Endometrium (tissue), 2 donors: ENCODE measurements around the gene FAM234A.

Experiments used
- FAIRE-seq: peaks from 2 replicates; lab custom pipeline; 2012; peaks lifted over from hg19 to GRCh38; lab: Jason Lieb, UNC
- donor health status: control.
- donor health status: control.

FAM234A gene

DNA sequence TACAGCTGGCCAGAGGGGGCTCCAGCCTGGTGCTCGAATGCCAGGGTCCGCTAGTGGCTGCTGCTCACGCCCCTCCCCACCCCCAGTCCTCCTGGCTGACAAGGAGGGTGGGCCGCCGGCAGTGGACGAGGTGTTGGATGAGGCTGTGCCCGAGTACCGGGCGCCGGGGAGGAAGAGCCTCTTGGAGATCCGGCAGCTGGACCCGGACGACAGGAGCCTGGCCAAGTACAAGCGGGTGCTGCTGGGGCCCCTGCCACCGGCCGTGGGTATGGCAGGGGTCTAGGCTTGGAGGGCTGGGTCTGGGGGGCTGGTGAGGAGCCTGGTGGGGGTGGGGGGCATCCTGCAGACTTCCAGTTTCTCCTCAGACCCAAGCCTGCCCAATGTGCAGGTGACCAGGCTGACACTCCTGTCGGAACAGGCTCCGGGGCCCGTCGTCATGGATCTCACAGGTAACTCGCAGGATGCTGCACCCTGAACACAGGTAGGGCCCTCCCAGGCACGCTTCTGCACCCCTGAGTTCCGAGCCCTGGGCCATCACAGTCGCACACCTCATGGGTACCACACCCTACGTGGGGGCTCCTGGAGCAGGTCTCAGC is 47.1 kb downstream of the FAM234A start:
- FAIRE-seq, result no peak

DNA sequence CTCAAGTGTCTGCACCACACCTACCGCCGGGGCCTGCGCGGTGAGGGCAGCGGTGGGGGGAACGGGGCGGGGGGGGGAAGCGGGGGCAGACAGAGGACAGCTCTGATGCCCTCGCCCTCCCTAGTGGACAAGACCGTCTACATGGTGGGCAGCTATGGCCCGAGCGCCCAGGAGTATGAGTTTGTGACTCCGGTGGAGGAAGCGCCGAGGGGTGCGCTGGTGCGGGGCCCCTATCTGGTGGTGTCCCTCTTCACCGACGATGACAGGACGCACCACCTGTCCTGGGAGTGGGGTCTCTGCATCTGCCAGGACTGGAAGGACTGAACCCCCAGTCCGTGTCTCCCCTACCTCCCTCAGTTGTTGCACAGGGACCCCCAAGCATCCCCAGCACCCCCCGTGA is 47.9 kb downstream of the FAM234A start:
- FAIRE-seq, result no peak

DNA sequence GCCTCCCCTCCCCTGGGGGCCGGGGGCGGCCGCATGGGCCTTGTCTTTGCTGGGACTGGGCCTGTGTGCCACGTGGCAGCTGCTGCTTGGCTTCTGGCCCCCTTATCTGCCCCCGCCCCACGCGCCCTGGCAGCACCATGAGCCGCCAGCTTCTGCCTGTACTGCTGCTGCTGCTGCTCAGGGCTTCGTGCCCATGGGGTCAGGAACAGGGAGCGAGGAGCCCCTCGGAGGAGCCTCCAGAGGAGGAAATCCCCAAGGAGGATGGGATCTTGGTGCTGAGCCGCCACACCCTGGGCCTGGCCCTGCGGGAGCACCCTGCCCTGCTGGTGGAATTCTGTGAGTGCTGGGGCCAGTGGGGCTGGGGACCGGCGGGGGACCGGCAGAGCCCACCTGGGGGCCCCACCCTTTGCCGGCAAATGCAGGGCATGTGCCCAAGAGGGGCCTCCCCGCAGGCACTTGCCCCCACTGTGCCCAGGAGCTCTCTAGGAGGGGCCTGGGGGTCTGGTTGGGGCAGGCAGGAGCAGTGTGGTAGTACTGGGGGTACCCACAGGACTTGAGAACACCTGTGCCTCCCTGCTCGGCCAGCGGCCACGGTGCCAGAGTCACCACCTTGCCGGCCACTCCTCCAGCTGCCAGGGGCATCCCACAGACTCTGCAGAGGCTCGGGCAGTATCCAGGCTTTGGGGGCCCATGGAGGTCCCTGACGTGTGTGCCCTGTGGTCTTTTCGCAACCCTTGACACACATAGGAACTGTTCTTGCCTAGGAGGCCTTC is 48.6 kb downstream of the FAM234A start, which contains the start of gene PDIA2:
TSS of gene PDIA2 (plus strand) at position 132 of the 773 bp plus-strand sequence. CDS start at position 138, 6 bp downstream.
- no peak for FAIRE-seq

DNA sequence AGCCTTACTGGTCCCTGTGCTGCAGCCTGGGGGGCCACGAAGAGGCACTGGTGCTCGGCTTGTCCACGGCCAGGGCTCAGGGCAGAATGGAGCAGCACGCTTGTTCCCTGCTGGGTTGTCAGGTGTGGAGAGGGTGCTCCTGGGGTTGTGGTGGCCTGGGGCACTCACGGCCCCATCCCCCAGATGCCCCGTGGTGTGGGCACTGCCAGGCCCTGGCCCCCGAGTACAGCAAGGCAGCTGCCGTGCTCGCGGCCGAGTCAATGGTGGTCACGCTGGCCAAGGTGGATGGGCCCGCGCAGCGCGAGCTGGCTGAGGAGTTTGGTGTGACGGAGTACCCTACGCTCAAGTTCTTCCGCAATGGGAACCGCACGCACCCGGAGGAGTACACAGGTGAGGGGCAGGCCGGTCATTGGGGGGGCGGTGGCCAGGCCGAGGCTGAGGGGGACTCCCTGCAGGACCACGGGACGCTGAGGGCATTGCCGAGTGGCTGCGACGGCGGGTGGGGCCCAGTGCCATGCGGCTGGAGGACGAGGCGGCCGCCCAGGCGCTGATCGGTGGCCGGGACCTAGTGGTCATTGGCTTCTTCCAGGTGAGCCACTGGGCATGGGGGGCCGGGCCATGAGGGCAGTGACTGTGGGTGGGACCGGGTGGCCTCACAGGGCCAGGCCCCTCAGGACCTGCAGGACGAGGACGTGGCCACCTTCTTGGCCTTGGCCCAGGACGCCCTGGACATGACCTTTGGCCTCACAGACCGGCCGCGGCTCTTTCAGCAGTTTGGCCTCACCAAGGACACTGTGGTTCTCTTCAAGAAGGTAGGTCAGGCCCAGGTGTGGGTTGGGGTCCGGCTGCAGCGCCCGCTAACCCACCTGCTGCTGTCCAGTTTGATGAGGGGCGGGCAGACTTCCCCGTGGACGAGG is 49.8 kb downstream of the FAM234A start:
- FAIRE-seq, result no peak

DNA sequence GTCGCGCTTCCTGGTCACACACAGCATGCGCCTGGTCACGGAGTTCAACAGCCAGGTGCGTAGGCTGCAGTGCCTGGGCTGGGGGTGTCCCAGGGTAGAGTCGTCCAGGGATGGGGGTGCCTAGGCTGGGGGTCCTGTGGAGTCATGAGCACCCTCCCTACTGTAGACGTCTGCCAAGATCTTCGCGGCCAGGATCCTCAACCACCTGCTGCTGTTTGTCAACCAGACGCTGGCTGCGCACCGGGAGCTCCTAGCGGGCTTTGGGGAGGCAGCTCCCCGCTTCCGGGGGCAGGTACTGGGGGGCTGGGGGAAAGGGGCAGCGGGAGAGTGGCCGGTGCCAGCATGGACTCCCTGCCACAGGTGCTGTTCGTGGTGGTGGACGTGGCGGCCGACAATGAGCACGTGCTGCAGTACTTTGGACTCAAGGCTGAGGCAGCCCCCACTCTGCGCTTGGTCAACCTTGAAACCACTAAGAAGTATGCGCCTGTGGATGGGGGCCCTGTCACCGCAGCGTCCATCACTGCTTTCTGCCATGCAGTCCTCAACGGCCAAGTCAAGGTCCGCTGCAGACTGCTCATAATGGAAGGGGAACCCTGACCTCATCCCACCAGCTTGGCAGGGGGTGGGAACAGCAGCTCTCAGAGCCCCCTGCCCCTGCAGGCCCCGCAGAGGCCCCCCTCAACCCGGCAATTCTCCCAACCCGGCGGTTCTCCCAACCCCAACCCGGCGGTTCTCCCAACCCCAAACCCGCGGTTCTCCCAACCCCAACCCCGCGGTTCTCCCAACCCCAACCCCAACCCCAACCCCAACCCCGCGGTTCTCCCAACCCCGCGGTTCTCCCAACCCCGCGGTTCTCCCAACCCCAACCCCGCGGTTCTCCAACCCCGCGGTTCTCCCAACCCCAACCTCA is 50.8 kb downstream of the FAM234A start:
- no peak for FAIRE-seq

DNA sequence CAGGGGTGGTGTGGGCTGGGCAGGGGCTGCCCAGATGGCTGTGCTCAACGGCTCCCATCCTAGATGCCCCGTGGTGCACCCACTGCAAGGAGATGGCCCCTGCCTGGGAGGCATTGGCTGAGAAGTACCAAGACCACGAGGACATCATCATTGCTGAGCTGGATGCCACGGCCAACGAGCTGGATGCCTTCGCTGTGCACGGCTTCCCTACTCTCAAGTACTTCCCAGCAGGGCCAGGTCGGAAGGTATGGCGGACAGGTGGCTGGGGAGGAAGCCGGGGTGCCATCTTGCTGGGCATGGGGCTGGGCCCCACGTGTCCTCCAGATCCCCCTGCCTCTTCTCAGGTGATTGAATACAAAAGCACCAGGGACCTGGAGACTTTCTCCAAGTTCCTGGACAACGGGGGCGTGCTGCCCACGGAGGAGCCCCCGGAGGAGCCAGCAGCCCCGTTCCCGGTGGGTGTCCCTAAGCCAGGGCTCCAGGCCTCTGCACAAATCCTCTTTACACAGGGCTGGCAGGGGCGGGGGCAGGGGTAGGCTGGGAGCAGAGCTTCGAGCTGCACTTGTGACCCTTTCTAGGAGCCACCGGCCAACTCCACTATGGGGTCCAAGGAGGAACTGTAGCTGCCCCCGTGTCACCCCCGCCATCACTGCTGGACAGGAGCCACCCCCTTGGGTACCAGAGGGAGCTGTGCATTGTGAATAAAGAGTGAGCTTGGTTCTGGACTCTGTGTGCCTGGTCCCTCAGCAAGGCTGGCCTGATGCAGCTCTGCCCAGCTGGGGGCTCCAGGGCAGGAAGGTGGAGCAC is 52.1 kb downstream of the FAM234A start:
- FAIRE-seq, result no peak

DNA sequence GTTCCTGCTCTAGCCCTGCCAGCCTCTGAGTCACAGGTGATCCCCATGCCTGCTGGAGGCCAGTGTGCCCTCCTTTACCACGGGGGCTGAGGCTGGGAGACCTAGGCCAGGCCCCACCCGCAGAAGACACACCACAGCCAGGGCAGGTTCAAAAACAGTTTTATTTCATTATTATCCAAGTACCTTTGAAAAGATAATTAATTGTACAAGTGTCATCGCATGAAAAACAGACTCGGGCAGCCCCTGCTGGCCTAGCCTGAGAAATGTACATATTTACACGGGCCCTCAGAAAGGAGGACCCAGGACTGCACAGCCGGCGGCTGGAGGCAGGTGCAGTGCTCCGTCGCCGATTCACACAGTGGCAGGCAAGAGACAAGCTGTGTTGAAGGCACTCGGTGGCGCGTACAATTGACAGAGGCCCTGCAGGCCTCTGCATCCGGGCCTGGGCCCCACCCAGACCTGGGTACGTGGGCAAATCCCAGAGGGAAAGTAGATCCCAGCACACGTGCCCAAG is 52.7 kb downstream of the FAM234A start:
- FAIRE-seq, result no peak

DNA sequence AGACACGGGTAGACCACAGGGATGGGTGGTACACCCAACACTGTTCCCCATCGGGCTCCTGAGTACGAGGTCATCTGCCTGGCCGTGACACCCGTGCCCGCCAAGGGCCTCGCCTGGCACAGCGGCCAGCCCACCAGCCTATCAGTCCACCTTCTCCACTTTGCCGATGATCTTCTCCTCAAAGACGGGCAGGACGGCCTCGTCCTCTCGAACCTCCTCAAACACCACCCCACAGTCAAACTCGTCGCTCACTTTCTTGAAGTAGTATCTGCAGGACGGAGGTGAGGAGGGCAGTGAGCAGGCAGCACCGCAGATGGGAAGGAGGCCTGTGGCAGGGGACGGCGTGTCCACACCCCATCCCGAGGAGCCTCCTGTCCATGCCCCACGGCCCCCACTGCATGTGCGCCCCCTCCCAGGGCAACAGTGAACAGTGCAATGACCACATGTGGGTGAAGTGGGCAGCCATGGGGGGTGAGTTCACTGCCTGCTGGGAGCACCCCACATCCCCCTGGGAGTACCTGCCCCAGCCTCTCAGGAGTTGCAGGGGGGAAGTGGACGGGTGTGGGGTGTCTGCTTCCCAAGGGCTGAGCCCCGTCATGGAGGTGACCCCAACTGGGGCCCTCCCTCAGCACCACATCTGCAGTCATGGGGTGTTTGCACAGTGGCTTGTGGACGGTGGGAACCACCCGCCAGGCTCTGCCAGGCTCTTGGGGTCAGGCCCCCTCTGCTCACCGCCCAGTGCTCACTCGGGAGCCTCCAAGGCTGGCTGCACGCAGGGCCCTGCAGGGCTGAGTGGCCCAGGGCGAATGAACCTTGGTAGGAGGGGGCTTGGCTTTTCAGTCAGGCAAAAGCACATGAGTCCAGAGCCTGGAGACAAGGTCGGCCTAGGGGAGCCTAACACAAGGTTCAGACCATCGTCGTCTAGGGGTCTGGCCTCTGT is 53.6 kb downstream of the FAM234A start:
- FAIRE-seq, result no peak

DNA sequence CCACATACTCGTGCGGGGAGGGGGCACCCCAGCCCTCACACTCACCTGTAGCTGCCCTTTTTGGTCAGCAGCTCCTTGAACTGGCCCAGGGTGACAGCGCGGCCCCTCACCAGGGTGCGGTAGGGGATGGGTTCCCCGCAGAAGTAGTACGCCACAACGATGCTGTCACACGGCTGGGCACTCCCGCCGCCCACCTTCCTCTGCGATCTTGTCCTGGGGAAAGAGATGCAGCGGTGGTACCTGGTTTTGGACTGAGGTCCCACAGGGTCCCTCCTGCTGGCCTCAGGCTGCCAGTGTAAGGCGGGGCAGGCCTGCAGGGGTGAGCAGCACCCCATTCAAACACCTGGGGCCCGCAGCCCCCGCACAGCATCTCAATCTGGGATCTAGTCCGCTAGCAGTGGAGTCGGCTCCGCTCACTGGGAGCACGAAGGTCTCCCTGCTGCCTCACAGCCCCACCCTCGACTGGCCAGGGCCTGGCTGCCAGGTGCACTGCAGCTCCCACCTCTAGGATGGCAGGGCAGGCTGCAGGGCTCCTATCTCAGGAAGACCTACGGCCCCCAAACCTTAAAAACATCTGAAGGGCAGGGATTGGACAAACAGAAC is 54.9 kb downstream of the FAM234A start:
- no peak for FAIRE-seq

DNA sequence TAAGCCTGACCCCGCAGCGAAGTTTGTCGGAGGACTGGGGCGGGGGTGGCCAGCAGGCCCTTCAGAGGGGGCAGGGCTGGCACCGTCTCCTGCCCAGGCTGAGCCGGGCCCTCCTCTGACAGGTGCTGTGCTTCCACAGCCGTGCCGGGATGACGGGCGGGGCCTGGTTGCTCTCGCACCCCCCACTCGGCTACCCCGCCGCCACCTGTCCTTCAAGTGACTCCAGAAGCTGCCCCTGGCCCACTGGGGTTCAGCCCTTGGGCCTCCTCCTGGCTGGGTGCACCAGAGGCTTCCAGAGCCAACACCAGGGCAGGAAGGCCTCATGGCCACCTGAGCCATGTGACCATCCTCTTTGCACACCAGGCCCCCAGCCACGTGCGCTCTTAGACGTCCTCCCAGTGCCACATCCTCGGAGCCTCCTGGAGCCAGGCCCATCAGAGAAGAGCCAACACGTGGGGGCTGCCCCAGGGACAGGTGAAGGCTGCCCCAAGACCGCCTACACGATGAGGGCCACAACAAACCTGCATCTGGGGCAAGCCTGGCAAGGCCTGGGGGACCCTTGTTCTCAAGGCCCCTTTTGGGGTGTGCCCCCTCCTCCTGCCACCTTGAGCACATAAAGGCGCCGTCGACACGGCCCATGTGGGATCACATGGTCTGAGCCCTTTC is 55.5 kb downstream of the FAM234A start:
- FAIRE-seq, result no peak

DNA sequence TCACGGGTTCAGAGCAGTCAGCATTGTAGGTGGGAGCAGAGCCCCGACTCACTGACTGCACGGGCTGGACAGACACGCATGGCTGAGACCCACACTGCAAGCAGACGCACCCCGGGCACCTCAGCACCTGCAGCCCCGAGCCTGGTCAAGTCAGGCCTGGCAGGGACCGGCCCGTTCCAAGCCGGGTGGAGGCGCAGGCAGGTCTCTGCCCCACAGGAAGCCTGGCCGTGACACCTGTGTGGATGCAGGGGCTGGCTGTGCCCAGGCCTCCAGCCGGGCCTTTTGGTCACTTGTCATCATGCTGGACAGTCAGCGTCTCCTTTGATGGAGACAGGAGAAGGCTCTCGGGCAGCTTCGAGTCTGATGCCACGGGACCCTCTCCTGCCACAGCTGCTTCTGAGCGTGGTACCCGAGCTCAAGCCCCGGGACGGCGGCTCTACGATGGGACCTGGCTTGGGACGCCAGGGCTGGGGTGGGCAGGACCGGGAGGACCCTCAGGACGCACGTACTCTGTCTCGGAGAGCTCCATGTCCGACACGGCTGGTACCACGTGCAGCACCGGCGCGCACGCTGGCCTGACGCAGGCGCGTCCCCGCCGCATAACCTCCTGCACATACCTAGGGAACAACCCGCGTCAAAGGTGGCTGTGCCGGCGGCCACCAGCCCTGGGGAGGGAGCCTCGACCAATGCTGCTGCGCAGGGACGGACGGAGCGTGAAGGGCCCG is 56.2 kb downstream of the FAM234A start:
- FAIRE-seq, result no peak

DNA sequence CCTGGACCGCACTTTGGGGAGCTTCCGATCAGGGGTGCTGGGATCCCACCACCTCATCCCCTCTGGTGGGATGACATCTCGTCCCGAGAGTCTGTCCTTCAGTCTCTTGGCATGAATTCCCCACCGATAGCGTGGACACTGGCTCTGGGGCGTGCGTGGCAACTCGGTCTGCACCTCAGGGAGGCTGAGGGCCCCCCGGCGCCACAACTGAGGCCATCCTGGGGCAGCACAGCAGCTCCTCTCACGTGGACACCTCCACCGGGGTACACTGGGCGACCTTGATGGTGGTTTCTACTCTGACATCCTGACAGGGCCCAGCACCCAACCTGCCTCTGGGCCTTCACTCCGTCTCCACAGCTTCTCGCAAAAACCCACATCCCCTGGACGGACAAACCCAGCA is 56.9 kb downstream of the FAM234A start:
- FAIRE-seq, result no peak

DNA sequence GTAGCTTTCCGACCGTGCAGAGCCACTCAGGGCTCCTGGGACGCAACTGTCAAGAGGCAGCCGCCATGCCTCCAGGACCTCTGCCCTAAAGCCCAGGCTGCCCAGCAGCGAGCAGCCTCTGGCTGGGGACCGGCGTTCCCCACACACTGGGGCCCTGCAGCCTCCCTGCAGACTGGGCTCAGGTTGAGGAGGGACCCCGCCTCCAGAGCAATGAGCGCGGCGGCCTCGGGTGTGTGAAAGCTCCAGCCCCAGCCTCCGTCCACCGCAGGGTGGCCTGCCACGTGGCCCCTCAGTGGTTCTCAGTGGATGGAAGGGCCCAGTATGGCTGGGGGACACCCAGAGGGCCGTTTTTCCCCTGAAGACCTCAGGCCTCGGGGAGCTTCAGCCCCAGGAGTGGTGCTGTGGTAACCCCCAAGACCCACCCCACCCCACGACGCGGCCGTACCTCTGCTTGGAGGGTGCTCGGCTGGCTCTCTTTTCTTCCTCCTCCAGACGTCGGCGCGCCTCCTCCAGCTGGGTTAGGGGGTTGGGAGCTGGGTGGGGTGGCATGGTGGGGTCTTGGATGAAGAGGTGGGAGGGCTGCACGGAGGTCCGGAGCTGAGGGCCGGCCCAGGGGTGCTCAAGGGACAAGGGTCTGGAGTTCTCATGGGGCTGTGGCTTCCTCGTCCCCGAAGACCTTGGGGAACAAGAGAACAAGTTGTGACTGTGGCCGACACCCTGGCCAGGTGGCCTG is 58.6 kb downstream of the FAM234A start:
- FAIRE-seq, result no peak

DNA sequence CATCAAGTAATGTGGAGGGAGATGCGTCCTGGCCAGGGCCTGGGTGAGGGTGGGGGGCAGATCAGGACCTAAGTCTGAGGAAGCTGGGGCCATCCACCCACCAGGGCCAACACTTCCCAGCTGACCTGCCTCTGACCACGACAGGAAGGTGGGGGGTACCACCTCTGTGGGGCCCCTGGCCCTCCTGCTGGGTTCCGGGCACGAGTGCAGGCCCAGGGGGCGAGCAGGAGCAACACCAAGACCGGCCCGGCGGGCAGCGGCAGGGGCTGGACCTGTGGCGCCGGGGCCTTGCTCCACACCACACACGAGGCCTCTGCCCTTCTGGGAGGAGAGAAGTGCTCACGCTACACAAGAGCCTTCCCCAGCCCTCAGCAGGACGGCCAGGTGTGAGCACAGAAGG is 61.7 kb downstream of the FAM234A start:
- no peak for FAIRE-seq

DNA sequence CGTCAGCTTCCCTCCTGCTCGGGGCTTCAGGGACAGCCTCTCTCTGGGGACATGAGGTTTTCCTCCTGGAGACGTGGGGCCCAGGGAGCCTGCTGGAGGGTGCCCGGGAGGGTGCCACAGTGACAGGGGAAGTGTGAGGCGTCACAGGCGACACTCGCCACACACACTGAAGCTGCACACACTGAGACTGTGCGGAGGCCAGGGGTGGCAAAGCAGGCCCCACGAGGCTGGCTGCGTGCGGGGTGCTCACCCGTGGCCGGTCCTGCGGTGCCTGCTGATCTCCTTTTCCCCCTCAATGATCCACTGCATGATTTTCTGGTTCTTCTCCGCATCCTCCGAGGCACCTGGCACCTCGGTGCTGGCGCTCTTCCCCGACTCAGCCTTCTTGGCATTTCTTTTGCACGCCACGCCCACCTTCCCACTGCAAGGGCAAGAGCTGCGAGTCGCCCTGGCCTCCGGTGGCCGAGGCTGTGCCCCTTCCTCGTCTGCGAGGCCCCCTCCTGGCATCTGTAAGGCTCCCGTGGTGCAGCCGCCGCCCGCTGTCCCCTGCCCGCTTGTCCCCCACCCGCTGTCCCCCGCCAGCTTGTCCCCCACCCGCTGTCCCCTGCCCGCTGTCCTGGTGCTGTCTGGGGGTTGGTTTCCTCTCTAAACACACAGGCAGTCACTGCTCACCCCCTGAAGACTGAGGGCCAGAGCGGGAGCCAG is 62.3 kb downstream of the FAM234A start:
- no peak for FAIRE-seq

DNA sequence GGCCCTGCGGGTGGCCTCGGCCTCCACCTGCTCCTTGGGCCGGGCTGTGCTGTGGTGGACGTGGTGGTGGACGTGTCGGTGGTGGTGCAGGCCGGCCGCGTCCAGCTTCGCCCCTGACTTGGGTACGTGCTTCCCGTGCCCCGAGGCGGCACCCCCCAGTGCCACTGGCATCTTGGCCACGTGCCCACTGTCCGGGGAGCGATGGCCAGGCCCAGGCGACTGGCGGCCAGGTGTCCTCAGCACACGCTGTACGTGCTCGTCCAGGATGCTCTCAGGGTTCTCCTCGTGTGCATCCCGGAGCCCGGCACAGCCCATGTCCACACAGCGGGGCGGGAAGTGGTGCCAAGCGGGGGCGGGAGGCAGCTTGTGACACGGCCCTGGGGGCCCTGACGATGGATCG is 63.2 kb downstream of the FAM234A start:
- no peak for FAIRE-seq
